K562 (cell line): ENCODE results near the gene PPFIA3. TPM values are rescaled to one million over a fixed set of nuclear protein-coding genes. Genes with fewer than 3 reads are reported as not detected.
A peak's percentile ranks its signal among the peaks of the same experiment; 100 is the strongest.

Experiments
- BCOR ChIP-seq: fragments of 450-650 bp; IDR thresholded peaks from 2 replicates; pipeline ENCODE4 v1.6.1; 2016
- CBFA2T3 ChIP-seq: fragments of 450-650 bp; IDR thresholded peaks from 2 replicates; pipeline ENCODE4 v1.6.1; 2017
- CCNT2 ChIP-seq: IDR thresholded peaks from 2 replicates; pipeline ENCODE4 v1.6.1; 2011; ENCODE audit warnings: borderline replicate concordance, low read depth, mild to moderate bottlenecking, moderate library complexity, mixed read lengths, low read length; ENCODE audit not compliant: insufficient read length; ENCODE audit errors: extremely low read depth
- CREBBP ChIP-seq: IDR thresholded peaks from one replicate; pipeline ENCODE4 v1.6.1; 2012; ENCODE audit warnings: low read depth, mild to moderate bottlenecking, control low read depth, inconsistent platforms, low read length
- E2F8 ChIP-seq: fragments of 450-650 bp; IDR thresholded peaks from 2 replicates; pipeline ENCODE4 v1.7.1; 2018; ENCODE audit warnings: mild to moderate bottlenecking, low read depth; ENCODE audit not compliant: partially characterized antibody
- FOXK2 ChIP-seq, 2 experiments: fragments of 450-650 bp; IDR thresholded peaks in 1 of 2; conservative IDR thresholded peaks in 1 of 2; 2 replicates each; pipeline ENCODE4 v1.6.1; 2016; ENCODE audit warnings: low read depth in 2 of 2, mild to moderate bottlenecking in 1 of 2
- HNRNPH1 ChIP-seq: fragments of 200-400 bp; formaldehyde crosslinking; optimal IDR thresholded peaks from 2 replicates; pipeline ENCODE3; 2017; ENCODE audit warnings: low read depth, mild to moderate bottlenecking, low read length, moderate library complexity
- MAFG ChIP-seq: fragments of 450-650 bp; conservative IDR thresholded peaks from 2 replicates; pipeline ENCODE4 v1.6.1; 2016; ENCODE audit warnings: missing genetic modification characterization, missing compliant biosample characterization
- MAX ChIP-seq: sonication (generic); formaldehyde crosslinking; IDR thresholded peaks from 2 replicates; pipeline ENCODE4 v1.9.0; 2022; ENCODE audit warnings: mild to moderate bottlenecking, missing genetic modification reagents
- MIER1 ChIP-seq: fragments of 450-650 bp; IDR thresholded peaks from 2 replicates; pipeline ENCODE4 v1.6.1; 2016; ENCODE audit warnings: antibody characterized with exemption, mild to moderate bottlenecking, low read depth
- POLR2H ChIP-seq: IDR thresholded peaks from 2 replicates; pipeline ENCODE4 v1.6.1; 2016; ENCODE audit warnings: missing genetic modification characterization, low read depth, mild to moderate bottlenecking, control low read depth, missing compliant biosample characterization, moderate library complexity
- PTTG1 ChIP-seq: fragments of 450-650 bp; IDR thresholded peaks from 2 replicates; pipeline ENCODE4 v1.6.1; 2016; ENCODE audit warnings: low read depth, mild to moderate bottlenecking, missing genetic modification characterization, missing compliant biosample characterization
- SRSF9 ChIP-seq: fragments of 200-400 bp; formaldehyde crosslinking; IDR thresholded peaks from 2 replicates; pipeline ENCODE4 v1.6.1; 2017; ENCODE audit warnings: low read depth, low read length, borderline replicate concordance
- YY1 ChIP-seq, 3 experiments: IDR thresholded peaks; 2 replicates each; pipeline ENCODE4 v1.6.1; 2011; ENCODE audit warnings: low read length in 2 of 3, mild to moderate bottlenecking in 2 of 3, moderate library complexity in 2 of 3, borderline replicate concordance in 1 of 3, control low read depth in 1 of 3, low read depth in 1 of 3; ENCODE audit not compliant: insufficient read depth in 3 of 3, insufficient replicate concordance in 2 of 3, control insufficient read depth in 1 of 3, insufficient read length in 1 of 3; ENCODE audit errors: extremely low read depth in 1 of 3
- ZBTB9 ChIP-seq: fragments of 450-650 bp; formaldehyde crosslinking; IDR thresholded peaks from 2 replicates; pipeline ENCODE4 v1.4.0; 2020; ENCODE audit warnings: mild to moderate bottlenecking, moderate library complexity
- ZFPM2 ChIP-seq: fragments of 250-450 bp; sonication (Bioruptor Pico); IDR thresholded peaks from 2 replicates; pipeline ENCODE4 v1.5.1; 2022; ENCODE audit warnings: mild to moderate bottlenecking
- ZNF165 ChIP-seq: fragments of 250-450 bp; sonication (Bioruptor Pico); IDR thresholded peaks from 2 replicates; pipeline ENCODE4 v1.4.0; 2020; ENCODE audit warnings: borderline replicate concordance
- polyA plus RNA-seq, 8 experiments: library from polyadenylated mRNA; depleted of rRNA in 4 of 8; stranded (reverse) in 5 of 8; unstranded in 3 of 8; fragments of >200 nt; fragmentation: Nextera tagmentation in 2 of 8; fragmentation: Illumina TruSeq in 1 of 8; extraction: Ambion mirVana in 2 of 8; extraction: Trizol in 1 of 8; gene quantifications; 2 replicates each; pipeline versions ENCODE4 v1.2.1 to v1.2.3, GENCODE V29; 2011 to 2014; ENCODE audit warnings: inconsistent platforms in 1 of 8, missing spikeins in 1 of 8
- total RNA-seq, 7 experiments: library from RNA; depleted of rRNA in 6 of 7; stranded (reverse); fragments of >200 nt in 6 of 7; fragmentation: Illumina TruSeq in 2 of 7; extraction: Trizol in 2 of 7; gene quantifications; 2 replicates each; pipeline versions ENCODE4 v1.2.1 to v1.2.3, GENCODE V29; 2011 to 2021; ENCODE audit warnings: low replicate concordance in 1 of 7
- TF ChIP-seq, protein P1 (sequence below): sonication (generic); formaldehyde crosslinking; IDR thresholded peaks from 2 replicates; pipeline ENCODE4 v1.8.1; 2023; ENCODE audit warnings: missing genetic modification reagents, mild to moderate bottlenecking, borderline replicate concordance

The PPFIA3 gene
- total and polyA plus RNA-seq, 9 of the 15 experiments (the other 6 are each of a cell fraction or from before 2014, with no cell fraction given), result 0.10 to 53.0 (median 17.6) TPM

GRCh38 chr19:49155820-49156346, 36.5 kb downstream of the PPFIA3 start (continued):
- no peak for TF ChIP-seq E2F8
- TF ChIP-seq MAX, result peak; percentile 63
- TF ChIP-seq ZFPM2 (CRISPR knock-in tag), result no peak
- TF ChIP-seq MIER1, result no peak
- peak in 1 of 2 experiments; percentile 68; a peak in 2 of 4 replicates for TF ChIP-seq FOXK2 (conservative IDR thresholded peaks at IDR 0.05 in 1 of 2, IDR thresholded peaks at IDR 0.05 in 1 of 2; ENCODE audit: low read depth in 2 of 2)
- TF ChIP-seq YY1 (IDR thresholded peaks at IDR 0.05; ENCODE audit: borderline replicate concordance in 1 of 3, control insufficient read depth in 1 of 3, extremely low read depth in 1 of 3, insufficient read depth in 3 of 3, insufficient read length in 1 of 3, insufficient replicate concordance in 2 of 3, low read depth in 1 of 3, low read length in 2 of 3), result peak; percentile 30 to 77 (median 44)
- no peak for TF ChIP-seq CREBBP
- TF ChIP-seq, protein P1, sequence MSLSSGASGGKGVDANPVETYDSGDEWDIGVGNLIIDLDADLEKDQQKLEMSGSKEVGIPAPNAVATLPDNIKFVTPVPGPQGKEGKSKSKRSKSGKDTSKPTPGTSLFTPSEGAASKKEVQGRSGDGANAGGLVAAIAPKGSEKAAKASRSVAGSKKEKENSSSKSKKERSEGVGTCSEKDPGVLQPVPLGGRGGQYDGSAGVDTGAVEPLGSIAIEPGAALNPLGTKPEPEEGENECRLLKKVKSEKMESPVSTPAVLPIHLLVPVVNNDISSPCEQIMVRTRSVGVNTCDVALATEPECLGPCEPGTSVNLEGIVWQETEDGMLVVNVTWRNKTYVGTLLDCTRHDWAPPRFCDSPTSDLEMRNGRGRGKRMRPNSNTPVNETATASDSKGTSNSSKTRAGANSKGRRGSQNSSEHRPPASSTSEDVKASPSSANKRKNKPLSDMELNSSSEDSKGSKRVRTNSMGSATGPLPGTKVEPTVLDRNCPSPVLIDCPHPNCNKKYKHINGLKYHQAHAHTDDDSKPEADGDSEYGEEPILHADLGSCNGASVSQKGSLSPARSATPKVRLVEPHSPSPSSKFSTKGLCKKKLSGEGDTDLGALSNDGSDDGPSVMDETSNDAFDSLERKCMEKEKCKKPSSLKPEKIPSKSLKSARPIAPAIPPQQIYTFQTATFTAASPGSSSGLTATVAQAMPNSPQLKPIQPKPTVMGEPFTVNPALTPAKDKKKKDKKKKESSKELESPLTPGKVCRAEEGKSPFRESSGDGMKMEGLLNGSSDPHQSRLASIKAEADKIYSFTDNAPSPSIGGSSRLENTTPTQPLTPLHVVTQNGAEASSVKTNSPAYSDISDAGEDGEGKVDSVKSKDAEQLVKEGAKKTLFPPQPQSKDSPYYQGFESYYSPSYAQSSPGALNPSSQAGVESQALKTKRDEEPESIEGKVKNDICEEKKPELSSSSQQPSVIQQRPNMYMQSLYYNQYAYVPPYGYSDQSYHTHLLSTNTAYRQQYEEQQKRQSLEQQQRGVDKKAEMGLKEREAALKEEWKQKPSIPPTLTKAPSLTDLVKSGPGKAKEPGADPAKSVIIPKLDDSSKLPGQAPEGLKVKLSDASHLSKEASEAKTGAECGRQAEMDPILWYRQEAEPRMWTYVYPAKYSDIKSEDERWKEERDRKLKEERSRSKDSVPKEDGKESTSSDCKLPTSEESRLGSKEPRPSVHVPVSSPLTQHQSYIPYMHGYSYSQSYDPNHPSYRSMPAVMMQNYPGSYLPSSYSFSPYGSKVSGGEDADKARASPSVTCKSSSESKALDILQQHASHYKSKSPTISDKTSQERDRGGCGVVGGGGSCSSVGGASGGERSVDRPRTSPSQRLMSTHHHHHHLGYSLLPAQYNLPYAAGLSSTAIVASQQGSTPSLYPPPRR (CRISPR knock-in tag), result no peak
- TF ChIP-seq HNRNPH1, result no peak
- TF ChIP-seq SRSF9, result no peak
- TF ChIP-seq CCNT2, result peak; percentile 36
- TF ChIP-seq ZBTB9 (CRISPR knock-in tag), result peak; percentile 40; the same call in 1 of the 2 replicates
- no peak for TF ChIP-seq ZNF165
- TF ChIP-seq MAFG, result no peak
- TF ChIP-seq CBFA2T3, result peak; percentile 39; the same call in 1 of the 2 replicates
- 0 out of 2 replicates have a peak, but pooled peaks have one; percentile 15 for TF ChIP-seq BCOR
- TF ChIP-seq POLR2H (tag), result no peak
- no peak for TF ChIP-seq PTTG1 (tag)
